Cardiac muscle cell (in vitro differentiated cells and primary cell): ENCODE data around the gene OR10H4. TPM values are rescaled to one million over a fixed set of nuclear protein-coding genes. Genes with fewer than 3 reads are reported as not detected.

ENCODE experiments used
- DNase-seq, 2 donors: peaks; one replicate each; pipeline versions ENCODE4 v3.0.0 to v3.0.0-alpha.2; 2010 to 2017; ENCODE audit warnings: low read depth in 1 of 2, low spot score in 1 of 2
- H3K27ac ChIP-seq: fragments of 200-600 bp; sonication (generic); 2 replicates; pipeline ENCODE4 v1.5.1; 2016
- H3K27me3 ChIP-seq: fragments of 200-600 bp; sonication (generic); 2 replicates; pipeline ENCODE4 v1.6.0; 2016; ENCODE audit warnings: control low read depth
- H3K36me3 ChIP-seq: fragments of 200-600 bp; sonication (generic); 2 replicates; pipeline ENCODE4 v1.5.1; 2016; ENCODE audit warnings: control low read depth
- H3K4me1 ChIP-seq: fragments of 200-600 bp; sonication (generic); 2 replicates; pipeline ENCODE4 v1.8.1; 2017; ENCODE audit warnings: low read depth, mild to moderate bottlenecking, mixed run types
- H3K4me3 ChIP-seq: fragments of 200-600 bp; sonication (generic); 2 replicates; pipeline ENCODE4 v1.5.1; 2016; ENCODE audit warnings: mild to moderate bottlenecking
- H3K9me3 ChIP-seq: fragments of 200-600 bp; sonication (generic); 2 replicates; pipeline ENCODE4 v1.5.1; 2017; ENCODE audit warnings: low read depth, mild to moderate bottlenecking, control low read depth
- polyA plus RNA-seq: library from polyadenylated mRNA; unstranded; fragments of >200 nt; fragmentation: Nextera tagmentation; extraction: Ambion mirVana; gene quantifications from 2 replicates; pipeline ENCODE4 v1.2.1, GENCODE V29; 2016
- total RNA-seq: library from RNA; depleted of rRNA; stranded (reverse); fragments of >200 nt; gene quantifications from 2 replicates; pipeline ENCODE4 v1.2.3, GENCODE V29; 2016
- TF ChIP-seq, protein P1 (sequence below): IDR thresholded peaks from 2 replicates; pipeline ENCODE4 v1.5.1; 2012; ENCODE audit warnings: low read depth, mild to moderate bottlenecking, low read length

Gene OR10H4
- total and polyA plus RNA-seq, 2 experiments from 2014 or later, result not detected

DNA sequence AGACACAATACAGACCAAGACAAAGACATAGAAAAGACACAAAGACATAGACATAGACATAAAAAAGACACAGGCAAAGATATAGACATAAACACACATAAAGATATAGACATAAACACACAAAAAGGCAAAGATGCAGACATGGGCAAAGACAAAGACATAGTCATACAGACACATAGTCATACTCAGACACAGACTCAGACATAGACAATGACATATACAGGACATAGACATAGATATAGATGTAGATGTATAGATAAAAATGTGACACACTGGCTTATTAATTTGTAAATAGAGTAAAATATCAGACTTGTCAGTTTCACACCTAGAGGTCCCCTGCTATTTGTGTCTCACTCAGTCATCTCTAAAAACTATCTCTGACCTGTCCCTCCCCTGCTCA lies 42.8 kb downstream of the OR10H4 start:
- TF ChIP-seq, protein P1, sequence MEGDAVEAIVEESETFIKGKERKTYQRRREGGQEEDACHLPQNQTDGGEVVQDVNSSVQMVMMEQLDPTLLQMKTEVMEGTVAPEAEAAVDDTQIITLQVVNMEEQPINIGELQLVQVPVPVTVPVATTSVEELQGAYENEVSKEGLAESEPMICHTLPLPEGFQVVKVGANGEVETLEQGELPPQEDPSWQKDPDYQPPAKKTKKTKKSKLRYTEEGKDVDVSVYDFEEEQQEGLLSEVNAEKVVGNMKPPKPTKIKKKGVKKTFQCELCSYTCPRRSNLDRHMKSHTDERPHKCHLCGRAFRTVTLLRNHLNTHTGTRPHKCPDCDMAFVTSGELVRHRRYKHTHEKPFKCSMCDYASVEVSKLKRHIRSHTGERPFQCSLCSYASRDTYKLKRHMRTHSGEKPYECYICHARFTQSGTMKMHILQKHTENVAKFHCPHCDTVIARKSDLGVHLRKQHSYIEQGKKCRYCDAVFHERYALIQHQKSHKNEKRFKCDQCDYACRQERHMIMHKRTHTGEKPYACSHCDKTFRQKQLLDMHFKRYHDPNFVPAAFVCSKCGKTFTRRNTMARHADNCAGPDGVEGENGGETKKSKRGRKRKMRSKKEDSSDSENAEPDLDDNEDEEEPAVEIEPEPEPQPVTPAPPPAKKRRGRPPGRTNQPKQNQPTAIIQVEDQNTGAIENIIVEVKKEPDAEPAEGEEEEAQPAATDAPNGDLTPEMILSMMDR, result no peak
- Histone ChIP-seq H3K27me3 (no peaks in the 10 kb centered on the region), H3K4me1 (no peaks in the 10 kb centered on the region), H3K36me3 (no peaks in the 10 kb centered on the region), H3K27ac (no peak overlapping the region), H3K9me3 (no peaks in the 10 kb centered on the region), H3K4me3 (no peak overlapping the region)
- DNase-seq, result no peak

DNA sequence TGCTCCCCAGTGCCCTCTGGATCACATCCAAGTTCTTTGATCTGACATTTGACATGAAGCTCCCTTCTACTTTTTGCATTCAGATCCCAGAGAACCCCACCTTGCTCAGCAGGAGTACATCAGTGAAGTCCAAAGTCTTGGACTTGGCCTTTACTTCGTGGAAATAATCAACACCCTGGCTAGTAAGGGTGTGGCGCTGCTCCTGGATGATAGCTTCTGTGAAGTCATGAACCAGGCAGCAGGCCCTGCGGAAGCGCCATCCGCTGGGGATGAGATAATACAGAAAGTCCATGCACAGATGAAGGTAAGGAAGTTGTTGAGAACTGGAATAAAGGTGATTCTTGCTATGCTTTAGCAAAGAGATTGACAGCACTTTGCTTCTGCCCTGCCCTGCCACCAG lies 43.2 kb downstream of the OR10H4 start:
- Histone ChIP-seq H3K4me3 (no peak overlapping the region), H3K9me3 (no peaks in the 10 kb centered on the region), H3K36me3 (no peaks in the 10 kb centered on the region), H3K27me3 (no peaks in the 10 kb centered on the region), H3K27ac (no peak overlapping the region), H3K4me1 (no peaks in the 10 kb centered on the region)
- no peak for DNase-seq
- TF ChIP-seq, protein P1, result no peak

DNA sequence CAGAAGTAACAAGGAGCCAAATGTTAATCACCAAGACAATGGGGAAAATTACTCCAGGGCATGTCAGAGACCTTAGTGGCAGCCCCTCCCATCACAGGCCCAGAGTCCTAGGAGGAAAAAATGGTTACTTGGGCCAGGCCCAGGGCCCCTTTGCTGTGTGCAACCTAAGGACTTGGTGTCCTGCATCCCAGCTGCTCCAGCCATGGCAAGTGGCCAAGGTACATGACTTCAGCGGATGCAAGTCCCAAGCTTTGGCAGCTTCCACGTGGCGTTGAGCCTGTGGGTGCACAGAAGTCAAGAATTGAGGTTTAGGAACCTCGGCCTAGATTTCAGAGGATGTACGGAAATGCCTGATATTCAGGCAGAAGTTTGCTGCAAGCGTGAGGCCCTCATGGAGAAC lies 46.7 kb downstream of the OR10H4 start:
- Histone ChIP-seq H3K9me3 (no peaks in the 10 kb centered on the region), H3K4me3 (no peak overlapping the region), H3K36me3 (no peaks in the 10 kb centered on the region), H3K4me1 (no peaks in the 10 kb centered on the region), H3K27ac (no peak overlapping the region), H3K27me3 (no peaks in the 10 kb centered on the region)
- DNase-seq, result no peak
- TF ChIP-seq, protein P1, result no peak

DNA sequence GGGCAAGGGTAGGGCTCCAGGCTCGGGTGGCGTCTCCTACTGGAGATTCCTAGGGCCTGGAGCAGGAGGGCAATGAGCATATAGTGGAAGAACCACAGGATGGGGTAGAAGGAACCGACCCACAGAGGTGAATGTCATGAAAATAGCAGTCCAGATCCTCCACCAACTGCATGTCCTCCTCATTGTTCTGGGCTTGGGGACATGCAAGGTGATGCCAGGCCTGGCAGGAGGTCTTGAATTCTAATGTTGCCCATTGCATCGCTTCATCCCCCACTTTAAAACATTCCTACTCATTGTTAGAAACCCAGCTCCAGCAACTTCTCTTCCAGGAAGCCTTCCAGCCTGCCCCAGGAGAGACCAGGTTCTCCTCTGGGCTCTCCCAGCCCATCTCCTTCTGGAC lies 49.4 kb downstream of the OR10H4 start:
- TF ChIP-seq, protein P1, result no peak
- Histone ChIP-seq H3K4me1 (no peaks in the 10 kb centered on the region), H3K36me3 (no peaks in the 10 kb centered on the region), H3K4me3 (no peak overlapping the region), H3K27ac (no peak overlapping the region), H3K9me3 (no peaks in the 10 kb centered on the region), H3K27me3 (no peaks in the 10 kb centered on the region)
- DNase-seq, result no peak

Other genes starting within 250 kb of the OR10H4 start
- gene OR10H2, start 221.0 kb upstream of the OR10H4 start, total RNA-seq, result not detected in 2 replicates
- gene OR10H2, start 221.0 kb upstream of the OR10H4 start, polyA plus RNA-seq, result not detected in 2 replicates
- not detected in 2 replicates for gene OR10H3, start 211.0 kb upstream of the OR10H4 start, total RNA-seq
- not detected in 2 replicates for gene OR10H3, start 211.0 kb upstream of the OR10H4 start, polyA plus RNA-seq
- gene OR10H5, start 161.3 kb upstream of the OR10H4 start, total RNA-seq, result not detected in 2 replicates
- not detected in 2 replicates for gene OR10H5, start 161.3 kb upstream of the OR10H4 start, polyA plus RNA-seq
- not detected in 2 replicates for gene OR10H1, start 133.3 kb upstream of the OR10H4 start, total RNA-seq
- gene OR10H1, start 133.3 kb upstream of the OR10H4 start, polyA plus RNA-seq, result not detected in 2 replicates
- gene CYP4F2, start 50.9 kb upstream of the OR10H4 start, total RNA-seq, result not detected in 2 replicates
- not detected in 2 replicates for gene CYP4F2, start 50.9 kb upstream of the OR10H4 start, polyA plus RNA-seq
- not detected in 2 replicates for gene CYP4F11, start 14.5 kb upstream of the OR10H4 start, total RNA-seq
- gene CYP4F11, start 14.5 kb upstream of the OR10H4 start, polyA plus RNA-seq, result not detected in 2 replicates
- gene TPM4, start 127.5 kb downstream of the OR10H4 start, total RNA-seq, result 184 and 268 TPM in 2 replicates
- 118 and 120 TPM in 2 replicates for gene TPM4, start 127.5 kb downstream of the OR10H4 start, polyA plus RNA-seq
- 38.2 and 52.0 TPM in 2 replicates for gene RAB8A, start 162.9 kb downstream of the OR10H4 start, total RNA-seq
- gene RAB8A, start 162.9 kb downstream of the OR10H4 start, polyA plus RNA-seq, result 87.3 and 93.8 TPM in 2 replicates
- gene HSH2D, start 194.7 kb downstream of the OR10H4 start, total RNA-seq, result not detected in 2 replicates
- gene HSH2D, start 194.7 kb downstream of the OR10H4 start, polyA plus RNA-seq, result 0.12 TPM in 1 of 2 replicates, not detected in the other
- not detected in 2 replicates for gene CIB3, start 224.5 kb downstream of the OR10H4 start, total RNA-seq
- gene CIB3, start 224.5 kb downstream of the OR10H4 start, polyA plus RNA-seq, result not detected in 2 replicates
- 146 and 154 TPM in 2 replicates for gene FAM32A, start 236.4 kb downstream of the OR10H4 start, total RNA-seq
- gene FAM32A, start 236.4 kb downstream of the OR10H4 start, polyA plus RNA-seq, result 163 and 209 TPM in 2 replicates
- 120 and 158 TPM in 2 replicates for gene AP1M1, start 248.9 kb downstream of the OR10H4 start, total RNA-seq
- 105 and 114 TPM in 2 replicates for gene AP1M1, start 248.9 kb downstream of the OR10H4 start, polyA plus RNA-seq